ENCODE measurements around the gene EEPD1. TPM values are rescaled to one million over a fixed set of nuclear protein-coding genes. Genes with fewer than 3 reads are reported as not detected.

EEPD1 gene
- total and polyA plus RNA-seq, 3 donors from 2014 or later, result 10.2 to 11.8 (median 10.9) TPM

GRCh38 chr7:36312064-36312914 is 159.2 kb downstream of the EEPD1 start:
- H3K4me3 ChIP-seq, result no peak overlapping the region

GRCh38 chr7:36312915-36313334 is 159.9 kb downstream of the EEPD1 start:
- intact Hi-C loops (cut with DNase I; ENCODE audit: low total_unique reads), result no loop called here
- 70 to 75% methylated on average over 18 of the region's 18 CpGs for WGBS, 2 donors
- no peaks in the 10 kb centered on the region for H3K36me3 ChIP-seq (ENCODE audit: low read depth, missing control alignments)
- H3K9me3 ChIP-seq, result no peaks in the 10 kb centered on the region
- no peak for DNase-seq
- no peak overlapping the region for H3K27ac ChIP-seq
- H3K4me1 ChIP-seq, result no peaks in the 10 kb centered on the region
- TF ChIP-seq POLR2A (IDR thresholded peaks at IDR 0.05) (no peak), CTCF (IDR thresholded peaks at IDR 0.05) (no peak)
- no peak overlapping the region for H3K4me3 ChIP-seq
- H3K27me3 ChIP-seq, result no peaks in the 10 kb centered on the region

More at GRCh38 chr7:36312064-36312914, 159.2 kb downstream of the EEPD1 start:
- H3K9me3 ChIP-seq, result no peaks in the 10 kb centered on the region
- no peak for DNase-seq
- no peaks in the 10 kb centered on the region for H3K27me3 ChIP-seq
- intact Hi-C loops (cut with DNase I; ENCODE audit: low total_unique reads), result no loop called here
- no peaks in the 10 kb centered on the region for H3K36me3 ChIP-seq (ENCODE audit: low read depth, missing control alignments)
- TF ChIP-seq POLR2A (IDR thresholded peaks at IDR 0.05), result no peak
- TF ChIP-seq CTCF (IDR thresholded peaks at IDR 0.05), result peak in 1 of 3 experiments; percentile 8
- WGBS, 2 donors, result 59 to 78% methylated on average over 11 to 15 of the region's 15 CpGs
- no peaks in the 10 kb centered on the region for H3K4me1 ChIP-seq
- no peak overlapping the region for H3K27ac ChIP-seq

GRCh38 chr7:36313607-36314006 is 160.6 kb downstream of the EEPD1 start:
- TF ChIP-seq CTCF (IDR thresholded peaks at IDR 0.05), result no peak
- TF ChIP-seq POLR2A (IDR thresholded peaks at IDR 0.05), result no peak
- Histone ChIP-seq H3K27me3 (no peaks in the 10 kb centered on the region), H3K27ac (no peak overlapping the region), H3K4me3 (no peak overlapping the region), H3K9me3 (no peaks in the 10 kb centered on the region), H3K4me1 (no peaks in the 10 kb centered on the region), H3K36me3 (ENCODE audit: low read depth, missing control alignments) (no peaks in the 10 kb centered on the region)
- intact Hi-C loops (cut with DNase I; ENCODE audit: low total_unique reads), result no loop called here
- WGBS, 2 donors, result 78 to 89% methylated on average over 6 of the region's 6 CpGs
- DNase-seq, result no peak

GRCh38 chr7:36314491-36314890 is 161.4 kb downstream of the EEPD1 start:
- no peaks in the 10 kb centered on the region for H3K27me3 ChIP-seq
- TF ChIP-seq POLR2A (IDR thresholded peaks at IDR 0.05) (no peak), CTCF (IDR thresholded peaks at IDR 0.05) (no peak)
- WGBS, 2 donors, result 81 to 91% methylated on average over 2 of the region's 2 CpGs
- H3K4me3 ChIP-seq, result no peak overlapping the region
- no peaks in the 10 kb centered on the region for H3K36me3 ChIP-seq (ENCODE audit: low read depth, missing control alignments)
- DNase-seq, result no peak
- H3K27ac ChIP-seq, result no peak overlapping the region
- H3K4me1 ChIP-seq, result no peaks in the 10 kb centered on the region
- intact Hi-C loops (cut with DNase I; ENCODE audit: low total_unique reads), result no loop called here
- H3K9me3 ChIP-seq, result no peaks in the 10 kb centered on the region
